GM19351 (cell line): ENCODE results near the gene RNPS1.

ENCODE experiments used
- ATAC-seq: cut with Tn5 transposase; IDR thresholded peaks from one replicate; pipeline ENCODE4 v1.9.1; 2021; ENCODE audit warnings: mild to moderate bottlenecking, moderate library complexity; ENCODE audit not compliant: unreplicated experiment

Gene RNPS1

GRCh38 chr16:2236337-2237101, 31.4 kb downstream of the RNPS1 start, which contains the start of gene DNASE1L2:
DNASE1L2 (plus strand) TSS chr16:2236444; CDS start chr16:2236817, 373 bp downstream.
- ATAC-seq: no peak

- no peak for ATAC-seq
Measured at GRCh38 chr16:2235695-2236336, 32.1 kb downstream of the RNPS1 start.

- no peak for ATAC-seq
Measured at GRCh38 chr16:2235234-2235651, 32.7 kb downstream of the RNPS1 start.

- ATAC-seq: no peak
Measured at GRCh38 chr16:2234813-2235170, 33.1 kb downstream of the RNPS1 start.

GRCh38 chr16:2233872-2234812, 33.8 kb downstream of the RNPS1 start:
- no peak for ATAC-seq

GRCh38 chr16:2233046-2233775, 34.7 kb downstream of the RNPS1 start:
- no peak for ATAC-seq

- no peak for ATAC-seq
Measured at GRCh38 chr16:2232094-2232990, 35.6 kb downstream of the RNPS1 start.

GRCh38 chr16:2231016-2231931, 36.7 kb downstream of the RNPS1 start:
- no peak for ATAC-seq

- ATAC-seq: no peak
Measured at GRCh38 chr16:2230376-2230775, 37.5 kb downstream of the RNPS1 start.

- ATAC-seq: no peak
Measured at GRCh38 chr16:2229632-2230250, 38.2 kb downstream of the RNPS1 start.

GRCh38 chr16:2229091-2229490, 38.8 kb downstream of the RNPS1 start:
- ATAC-seq: no peak

- no peak for ATAC-seq
Measured at GRCh38 chr16:2228161-2228824, 39.6 kb downstream of the RNPS1 start.

- ATAC-seq: no peak
Measured at GRCh38 chr16:2226918-2227317, 41.0 kb downstream of the RNPS1 start.

GRCh38 chr16:2226245-2226793, 41.6 kb downstream of the RNPS1 start:
- no peak for ATAC-seq

GRCh38 chr16:2223942-2224486, 43.9 kb downstream of the RNPS1 start:
- ATAC-seq: peak; percentile 25

- peak; percentile 94 for ATAC-seq
Measured at GRCh38 chr16:2223221-2223941, 44.5 kb downstream of the RNPS1 start, which contains the start of gene E4F1. E4F1 (plus strand) TSS chr16:2223591; CDS start chr16:2223614, 23 bp downstream.
